ENCODE results near the gene ZFP92.

The ZFP92 gene

GRCh38 chrX:153441296-153441695 is 30.0 kb downstream of the ZFP92 start:
- no peak for DNase-seq

DNA sequence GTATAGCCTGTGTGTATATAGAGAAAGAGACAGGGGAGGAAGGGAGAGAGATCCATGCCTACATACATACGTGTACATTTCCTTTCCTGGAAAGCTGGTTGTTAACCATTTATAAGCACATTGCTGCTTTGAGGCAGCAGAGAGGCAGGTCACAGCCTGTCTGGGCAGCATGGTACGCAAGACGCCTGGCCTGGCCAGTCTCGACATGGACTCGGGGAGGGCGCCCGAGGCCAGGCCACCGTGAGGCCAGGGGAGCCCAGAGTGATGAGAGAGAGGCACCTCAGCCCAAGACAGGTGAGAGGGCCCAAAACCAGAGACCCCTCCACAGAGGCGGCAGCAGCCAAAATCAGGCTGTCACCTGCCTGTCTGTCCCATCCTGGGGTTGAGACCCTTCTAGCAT is 30.7 kb downstream of the ZFP92 start:
- DNase-seq = no peak

GRCh38 chrX:153442463-153442862 is 31.2 kb downstream of the ZFP92 start:
- no peak for DNase-seq

GRCh38 chrX:153443476-153444332 is 32.4 kb downstream of the ZFP92 start:
- no peak for DNase-seq

GRCh38 chrX:153444333-153445011 is 33.2 kb downstream of the ZFP92 start:
- DNase-seq = no peak

- DNase-seq = no peak
Observed at GRCh38 chrX:153445106-153445855, 34.0 kb downstream of the ZFP92 start.

GRCh38 chrX:153445856-153446635 is 34.8 kb downstream of the ZFP92 start, which contains the start of gene TREX2:
TREX2 (minus strand) TSS chrX:153446056; CDS start chrX:153445430, 626 bp downstream.
- no peak for DNase-seq

DNA sequence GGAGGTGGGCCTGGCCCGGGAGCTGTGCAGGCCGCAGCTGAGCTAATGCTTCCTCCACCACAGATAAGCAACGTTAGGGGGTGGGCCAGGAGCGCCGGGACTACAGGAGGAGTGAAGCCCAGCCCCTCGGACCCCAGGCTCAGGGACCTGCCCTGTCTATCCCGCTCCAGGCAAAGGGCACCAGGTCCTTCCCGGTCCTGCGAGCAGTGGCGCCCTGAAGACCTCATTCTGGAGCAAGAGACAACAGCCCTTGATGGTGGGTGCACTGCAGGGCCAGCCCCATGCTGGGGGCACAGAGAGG is 35.3 kb downstream of the ZFP92 start:
- DNase-seq = no peak

- DNase-seq = no peak
Observed at GRCh38 chrX:153446950-153447580, 35.8 kb downstream of the ZFP92 start.

GRCh38 chrX:153447581-153447960 is 36.3 kb downstream of the ZFP92 start:
- DNase-seq = no peak

DNA sequence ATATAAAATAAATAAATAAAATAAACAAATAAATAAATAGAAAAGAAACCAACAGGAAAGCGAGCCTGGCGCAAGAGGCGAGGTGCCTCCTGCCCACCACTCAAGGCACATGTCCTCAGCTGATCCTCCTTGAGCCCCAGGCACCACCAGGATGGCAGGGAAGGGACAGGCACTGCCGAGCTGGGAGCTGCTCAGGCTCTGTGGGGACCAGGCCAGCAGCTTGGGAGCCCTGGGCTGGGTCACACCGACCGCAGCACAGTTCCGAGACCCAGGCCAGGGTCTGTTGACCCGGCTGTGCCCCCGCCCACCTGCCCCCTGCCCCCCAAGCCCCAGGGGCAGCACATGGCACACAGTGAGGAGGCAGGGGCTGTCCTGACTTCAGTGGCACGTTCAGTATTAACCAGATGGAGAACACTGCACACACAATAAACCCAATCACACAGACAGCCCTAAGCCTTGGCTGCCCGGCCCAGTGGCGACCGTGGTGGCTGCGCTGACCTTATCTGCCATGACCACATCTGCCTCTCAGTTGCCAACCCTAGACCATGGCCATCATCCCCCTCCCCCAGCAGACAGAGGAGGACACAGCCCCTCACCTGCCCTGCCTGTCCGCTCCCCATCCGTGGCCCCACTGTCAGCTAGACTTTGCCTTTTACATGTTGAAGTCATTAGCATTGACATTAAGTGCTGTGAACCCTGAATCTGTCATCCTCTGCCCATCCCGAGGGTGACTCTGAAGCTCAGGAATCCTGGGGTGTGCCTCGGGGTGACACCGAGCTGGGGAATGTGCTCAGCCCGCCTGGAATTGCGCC is 37.5 kb downstream of the ZFP92 start:
- no peak for DNase-seq

DNA sequence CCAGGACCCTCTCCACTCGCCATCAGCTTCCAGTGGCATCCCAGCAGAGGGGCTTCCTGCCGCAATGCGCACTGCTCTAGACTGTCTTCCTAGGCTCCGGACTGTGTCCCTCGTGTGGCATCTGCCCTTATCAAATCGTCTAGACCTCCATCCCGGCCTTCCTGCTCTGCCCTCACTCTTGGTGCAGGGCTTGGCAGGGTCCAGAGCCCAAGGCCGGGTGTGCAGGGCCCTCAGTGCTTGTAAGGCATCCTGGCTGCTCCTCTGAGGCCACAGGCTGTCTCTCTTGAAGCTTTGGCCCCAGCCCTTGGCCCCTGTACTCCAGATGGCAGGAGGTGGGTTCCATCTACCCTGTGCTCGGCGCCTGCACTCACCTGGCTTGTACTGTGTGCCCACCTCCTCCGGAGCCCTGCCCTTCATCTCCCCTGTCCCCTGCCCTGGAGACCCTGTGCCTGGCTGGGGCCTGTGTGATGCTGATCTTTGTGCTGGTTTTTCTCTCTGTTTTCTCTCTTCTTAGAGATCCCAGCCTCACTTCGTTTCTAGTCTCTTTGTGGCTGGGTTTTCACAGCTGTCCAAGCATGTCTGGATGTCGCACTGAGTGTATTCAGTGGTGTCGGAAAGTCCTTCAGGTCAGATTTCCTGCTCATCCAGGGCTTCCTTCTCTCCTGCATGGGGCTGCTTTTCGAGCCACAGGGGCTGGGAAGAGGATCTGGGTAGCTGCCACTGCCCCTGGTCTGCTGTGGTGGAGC is 38.3 kb downstream of the ZFP92 start:
- DNase-seq = no peak

GRCh38 chrX:153450114-153450948 is 39.1 kb downstream of the ZFP92 start:
- DNase-seq = no peak

- DNase-seq = no peak
Observed at GRCh38 chrX:153450949-153451277, 39.6 kb downstream of the ZFP92 start.

DNA sequence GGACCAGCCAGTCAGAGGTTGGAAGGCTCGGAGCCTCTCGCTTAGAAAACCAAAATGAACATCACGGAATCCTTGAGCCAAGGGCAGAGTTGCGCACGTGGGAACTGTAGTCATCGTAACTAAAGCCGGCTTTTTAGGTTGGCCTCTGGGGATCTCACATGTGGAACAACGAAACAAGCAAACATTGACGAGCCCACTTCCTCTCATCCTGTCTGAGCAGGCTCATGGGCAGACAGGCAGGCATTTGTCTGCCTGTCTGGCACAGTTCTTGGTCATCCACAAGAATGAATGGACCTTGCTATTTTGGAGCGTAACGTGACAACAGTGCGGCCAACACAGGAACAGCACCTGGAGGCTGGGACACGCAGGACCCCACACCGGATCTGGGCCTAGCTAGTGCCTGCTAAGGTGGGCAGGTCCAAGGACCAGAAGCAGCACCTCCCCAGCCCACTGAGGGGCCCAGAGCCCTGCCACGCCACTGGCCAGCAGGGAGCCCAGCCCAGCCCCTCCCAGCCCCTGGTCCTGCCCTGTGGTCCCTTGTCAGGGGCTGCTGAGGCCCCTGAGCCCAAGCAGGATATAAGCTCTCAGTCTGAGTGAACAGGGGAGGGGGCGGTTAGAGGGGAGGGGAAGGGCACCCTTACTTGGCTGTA is 43.8 kb downstream of the ZFP92 start:
- no peak for DNase-seq

GRCh38 chrX:153455571-153455970 is 44.3 kb downstream of the ZFP92 start:
- no peak for DNase-seq

GRCh38 chrX:153456161-153456560 is 44.9 kb downstream of the ZFP92 start:
- DNase-seq = no peak

DNA sequence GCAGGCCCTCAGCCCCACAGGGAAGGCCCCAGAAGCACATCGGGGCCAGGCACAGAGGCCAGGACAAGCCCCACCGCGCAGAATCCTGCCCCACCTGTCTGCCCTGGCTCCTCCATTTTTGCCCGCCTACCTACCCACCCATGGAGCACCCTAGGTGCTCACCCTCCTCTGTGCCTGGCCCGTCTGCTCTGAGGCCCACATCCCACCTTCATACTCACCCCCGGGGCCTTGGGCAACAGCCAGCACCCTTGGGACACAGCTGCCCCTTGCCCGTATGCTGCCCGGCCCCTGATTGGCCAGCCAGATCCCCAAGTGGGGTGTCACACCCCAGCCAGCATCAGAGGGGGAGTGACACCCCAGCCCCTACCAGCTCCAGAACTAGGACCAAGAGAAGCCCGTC is 45.4 kb downstream of the ZFP92 start:
- DNase-seq = no peak

GRCh38 chrX:153457136-153457825 is 46.0 kb downstream of the ZFP92 start:
- DNase-seq = no peak
